HUES48 (cell line): ENCODE data around the gene APOBEC2.

Source experiments
- H3K27ac ChIP-seq: one replicate; pipeline ENCODE4 v1.7.0; 2013; ENCODE audit warnings: low read depth, low read length, inconsistent platforms
- H3K27me3 ChIP-seq: 2 replicates; pipeline ENCODE4 v1.6.1; 2013; ENCODE audit warnings: mild to moderate bottlenecking, low read length; ENCODE audit not compliant: control insufficient read depth, insufficient read depth
- H3K36me3 ChIP-seq: 2 replicates; pipeline ENCODE4 v1.6.1; 2013; ENCODE audit warnings: low read length; ENCODE audit not compliant: control insufficient read depth, insufficient read depth
- H3K4me1 ChIP-seq: 2 replicates; pipeline ENCODE4 v1.6.1; 2013; ENCODE audit warnings: mild to moderate bottlenecking, low read length; ENCODE audit not compliant: control insufficient read depth, insufficient read depth
- H3K4me3 ChIP-seq: 2 replicates; pipeline ENCODE4 v1.5.1; 2013; ENCODE audit warnings: mild to moderate bottlenecking, low read depth, low read length
- H3K9ac ChIP-seq: 2 replicates; pipeline ENCODE4 v1.6.1; 2013; ENCODE audit warnings: mild to moderate bottlenecking, low read depth, low read length, moderate library complexity
- H3K9me3 ChIP-seq: 2 replicates; pipeline ENCODE4 v1.6.1; 2013; ENCODE audit warnings: low read length; ENCODE audit not compliant: control insufficient read depth, insufficient read depth

The APOBEC2 gene

DNA sequence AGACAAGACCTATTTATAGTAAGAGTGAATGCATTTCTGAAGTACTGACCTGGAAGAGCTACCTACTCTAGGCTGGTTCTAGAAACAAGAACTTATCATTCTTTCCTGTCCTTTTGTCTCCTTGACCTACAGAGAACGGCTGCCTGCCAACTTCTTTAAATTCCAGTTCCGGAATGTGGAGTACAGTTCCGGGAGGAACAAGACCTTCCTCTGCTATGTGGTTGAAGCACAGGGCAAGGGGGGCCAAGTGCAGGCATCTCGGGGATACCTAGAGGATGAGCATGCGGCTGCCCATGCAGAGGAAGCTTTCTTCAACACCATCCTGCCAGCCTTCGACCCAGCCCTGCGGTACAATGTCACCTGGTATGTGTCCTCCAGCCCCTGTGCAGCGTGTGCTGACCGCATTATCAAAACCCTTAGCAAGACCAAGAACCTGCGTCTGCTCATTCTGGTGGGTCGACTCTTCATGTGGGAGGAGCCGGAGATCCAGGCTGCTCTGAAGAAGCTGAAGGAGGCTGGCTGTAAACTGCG is 8.3 kb downstream of the APOBEC2 start:
- H3K27ac ChIP-seq, result no peak overlapping the region
- H3K36me3 ChIP-seq, result peaks cover 25% of the 10 kb centered on the region
- H3K9me3 ChIP-seq, result no peaks in the 10 kb centered on the region
- no peak overlapping the region for H3K4me3 ChIP-seq
- peaks cover 15% of the 10 kb centered on the region; the same call in 1 of the 2 replicates for H3K4me1 ChIP-seq
- no peak overlapping the region for H3K9ac ChIP-seq
- no peaks in the 10 kb centered on the region for H3K27me3 ChIP-seq

DNA sequence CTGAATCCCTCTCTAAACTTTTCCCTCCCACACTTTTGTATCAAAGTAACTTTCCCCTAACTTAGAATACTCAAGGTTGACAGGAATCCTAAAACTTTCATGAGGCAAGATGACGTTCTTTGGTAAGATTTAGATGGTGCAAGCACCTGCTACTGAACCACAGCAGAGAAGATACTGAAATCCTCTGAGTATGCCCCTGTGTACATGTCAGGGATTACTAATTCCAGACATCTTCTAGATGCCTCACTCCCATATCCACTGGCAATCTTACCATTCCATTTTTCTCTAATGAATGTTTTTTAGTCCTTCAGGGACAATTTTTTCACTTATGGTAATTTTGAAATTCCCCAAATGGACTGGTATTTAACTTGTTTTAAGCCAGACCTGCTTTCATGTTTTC is 9.1 kb downstream of the APOBEC2 start:
- Histone ChIP-seq H3K36me3 (peaks cover 30% of the 10 kb centered on the region), H3K9ac (no peak overlapping the region), H3K27me3 (no peaks in the 10 kb centered on the region), H3K27ac (no peak overlapping the region), H3K9me3 (no peaks in the 10 kb centered on the region), H3K4me1 (peaks cover 15% of the 10 kb centered on the region; the same call in 1 of the 2 replicates), H3K4me3 (no peak overlapping the region)

- H3K27me3 ChIP-seq, result no peaks in the 10 kb centered on the region
- H3K9me3 ChIP-seq, result no peaks in the 10 kb centered on the region
- H3K36me3 ChIP-seq, result peaks cover 48% of the 10 kb centered on the region
- H3K4me3 ChIP-seq, result no peak overlapping the region
- no peak overlapping the region for H3K9ac ChIP-seq
- H3K27ac ChIP-seq, result peak overlapping the region; percentile 48
- H3K4me1 ChIP-seq, result peaks cover 12% of the 10 kb centered on the region; the same call in 1 of the 2 replicates
Observed at GRCh38 chr6:41063884-41064285, 10.9 kb downstream of the APOBEC2 start.

- H3K27me3 ChIP-seq, result no peaks in the 10 kb centered on the region
- H3K4me1 ChIP-seq, result 0 out of 2 replicates have a peak, but pooled peaks cover 3% of the 10 kb centered on the region
- H3K9me3 ChIP-seq, result no peaks in the 10 kb centered on the region
- peak overlapping the region; percentile 18 for H3K27ac ChIP-seq
- H3K4me3 ChIP-seq, result no peak overlapping the region
- peaks cover 57% of the 10 kb centered on the region for H3K36me3 ChIP-seq
- no peak overlapping the region for H3K9ac ChIP-seq
Observed at GRCh38 chr6:41064841-41065240, 11.8 kb downstream of the APOBEC2 start.

DNA sequence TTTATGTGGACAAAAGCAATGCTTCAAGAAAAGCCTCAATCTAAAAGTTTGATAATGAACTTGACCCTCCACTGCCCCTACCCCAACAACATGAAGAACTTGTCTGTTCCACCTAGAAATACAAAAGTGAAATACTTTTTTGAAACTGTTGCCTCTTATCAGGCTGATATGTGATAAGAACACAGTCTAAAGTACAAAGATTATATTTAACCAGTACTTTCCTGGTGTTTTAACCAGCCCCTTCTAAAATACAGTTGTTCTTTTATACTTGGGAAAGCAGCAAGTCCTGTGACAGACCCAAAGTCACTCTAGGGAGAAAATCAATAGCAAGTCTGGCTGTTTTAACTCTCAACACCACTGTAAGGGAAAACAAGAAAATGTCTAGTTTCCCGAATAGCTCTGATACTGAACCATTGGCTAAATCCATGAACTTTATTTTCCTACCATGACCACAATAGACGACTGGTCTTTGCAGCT is 12.6 kb downstream of the APOBEC2 start:
- H3K36me3 ChIP-seq, result peaks cover 58% of the 10 kb centered on the region
- no peak overlapping the region for H3K4me3 ChIP-seq
- no peaks in the 10 kb centered on the region for H3K27me3 ChIP-seq
- no peak overlapping the region for H3K9ac ChIP-seq
- no peaks in the 10 kb centered on the region for H3K9me3 ChIP-seq
- H3K27ac ChIP-seq, result no peak overlapping the region
- peaks cover 2% of the 10 kb centered on the region for H3K4me1 ChIP-seq

- Histone ChIP-seq H3K36me3 (peaks cover 58% of the 10 kb centered on the region), H3K4me1 (peaks cover 9% of the 10 kb centered on the region), H3K9ac (no peak overlapping the region), H3K9me3 (no peaks in the 10 kb centered on the region), H3K27me3 (no peaks in the 10 kb centered on the region), H3K27ac (no peak overlapping the region), H3K4me3 (no peak overlapping the region)
Observed at GRCh38 chr6:41066867-41067304, 13.9 kb downstream of the APOBEC2 start.

DNA sequence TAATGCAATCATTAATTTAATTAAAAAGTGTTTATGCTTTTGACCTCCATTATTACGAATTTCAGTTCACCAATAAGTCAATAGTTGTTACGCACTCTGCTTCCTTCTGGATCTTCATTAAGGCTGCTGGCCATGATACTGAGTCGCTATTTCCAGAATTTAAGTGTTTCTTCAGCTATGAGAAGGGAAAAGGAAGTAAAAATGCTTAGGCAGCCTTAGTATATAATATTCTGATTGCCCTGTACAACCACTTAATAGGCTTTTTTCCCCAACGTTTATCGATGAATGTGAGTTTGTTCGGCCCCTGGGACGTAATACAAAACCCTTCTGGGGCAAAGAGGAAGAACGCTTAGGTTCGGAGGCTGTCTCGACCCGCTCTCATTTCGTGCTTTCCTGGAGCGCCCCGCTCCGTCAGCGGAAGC is 18.5 kb downstream of the APOBEC2 start:
- Histone ChIP-seq H3K4me1 (peaks cover 29% of the 10 kb centered on the region), H3K9ac (peak overlapping the region; percentile 92), H3K27me3 (no peaks in the 10 kb centered on the region), H3K27ac (peak overlapping the region; percentile 99), H3K9me3 (no peaks in the 10 kb centered on the region), H3K4me3 (peak overlapping the region; percentile 86), H3K36me3 (peaks cover 39% of the 10 kb centered on the region)

DNA sequence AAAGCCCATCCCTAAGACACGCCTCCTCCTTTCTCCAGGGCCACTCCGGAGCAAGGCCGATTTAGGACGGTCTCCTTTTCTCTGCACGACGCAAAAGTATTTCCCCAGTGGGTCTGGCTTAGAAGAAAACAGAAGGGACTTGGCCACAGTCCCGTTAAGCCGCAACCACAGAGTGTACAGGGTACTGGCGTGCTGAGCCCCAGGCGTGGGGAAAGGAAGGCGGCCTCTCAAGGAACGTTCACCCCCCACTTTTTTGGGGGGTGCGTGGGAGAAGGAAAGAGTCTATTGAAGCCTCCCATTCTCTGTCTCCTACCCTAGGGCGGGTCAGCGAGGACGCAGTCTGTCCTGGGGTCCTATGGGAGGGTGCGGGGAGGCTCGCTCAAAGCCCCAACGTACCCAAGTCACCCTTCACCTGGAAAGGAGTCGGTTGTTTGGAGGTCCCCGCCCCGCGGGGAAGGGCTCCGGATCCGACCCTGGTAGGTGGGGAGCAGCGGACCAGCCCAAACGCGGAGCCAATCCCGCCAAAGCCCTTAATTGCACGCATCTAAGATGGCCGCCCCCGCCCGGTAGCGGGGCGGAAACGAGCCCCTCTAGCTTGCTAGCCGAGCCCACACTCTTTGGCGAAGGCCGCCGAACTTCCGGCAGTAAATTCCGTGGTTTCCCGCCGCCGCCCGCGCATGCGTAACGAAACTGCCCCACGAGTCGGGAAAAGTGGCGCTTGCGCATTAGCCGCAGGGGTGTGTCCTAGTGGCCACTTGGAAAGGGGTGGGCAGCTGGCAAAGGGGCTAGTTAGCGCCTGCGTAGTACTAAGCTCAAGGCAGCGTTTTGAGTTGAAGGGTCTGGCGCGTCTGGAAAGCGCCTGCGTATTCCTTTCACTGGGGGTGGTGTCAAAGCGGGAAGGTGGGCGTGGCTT is 19.2 kb downstream of the APOBEC2 start, which contains the start of gene OARD1:
TSS of gene OARD1 (minus strand) at position 434 of the 913 bp plus-strand sequence. CDS start 722 bp downstream, outside the sequence.
- H3K9me3 ChIP-seq, result no peaks in the 10 kb centered on the region
- no peaks in the 10 kb centered on the region for H3K27me3 ChIP-seq
- H3K27ac ChIP-seq, result peak within 1 kb of the TSS; percentile 99
- H3K9ac ChIP-seq, result peak within 1 kb of the TSS; percentile 92
- peaks cover 31% of the 10 kb centered on the region for H3K4me1 ChIP-seq
- H3K4me3 ChIP-seq, result peak within 1 kb of the TSS; percentile 86
- peaks cover 36% of the 10 kb centered on the region for H3K36me3 ChIP-seq

- Histone ChIP-seq H3K9me3 (no peaks in the 10 kb centered on the region), H3K27ac (peak within 1 kb of the TSS; percentile 99), H3K4me1 (peaks cover 31% of the 10 kb centered on the region), H3K36me3 (peaks cover 30% of the 10 kb centered on the region), H3K9ac (peak within 1 kb of the TSS; percentile 92), H3K27me3 (no peaks in the 10 kb centered on the region), H3K4me3 (peak within 1 kb of the TSS; percentile 86)
Observed at GRCh38 chr6:41072836-41073202, 19.8 kb downstream of the APOBEC2 start, which contains the start of gene NFYA. Gene NFYA, plus strand, starts transcription at chr6:41072974. Its CDS starts 6,116 bp downstream, at chr6:41079090.

GRCh38 chr6:41073203-41073967 is 20.4 kb downstream of the APOBEC2 start:
- peak overlapping the region; percentile 86 for H3K4me3 ChIP-seq
- H3K27me3 ChIP-seq, result no peaks in the 10 kb centered on the region
- peak overlapping the region; percentile 92 for H3K9ac ChIP-seq
- peaks cover 29% of the 10 kb centered on the region for H3K36me3 ChIP-seq
- H3K9me3 ChIP-seq, result no peaks in the 10 kb centered on the region
- peaks cover 31% of the 10 kb centered on the region for H3K4me1 ChIP-seq
- peak overlapping the region; percentile 99 for H3K27ac ChIP-seq
